NT2/D1 (cell line): ENCODE measurements around the gene LAMA5.

Source experiments
- SUZ12 ChIP-seq: IDR thresholded peaks from 2 replicates; pipeline ENCODE4 v1.6.1; 2011; ENCODE audit not compliant: insufficient read length, insufficient read depth; ENCODE audit errors: extremely low read depth
- YY1 ChIP-seq: IDR thresholded peaks from 2 replicates; pipeline ENCODE4 v1.6.1; 2011; ENCODE audit not compliant: insufficient read length, insufficient read depth

GRCh38 chr20:62346398-62347150 is 20.5 kb downstream of the LAMA5 start:
- no peak for TF ChIP-seq YY1
- no peak for TF ChIP-seq SUZ12
